Lower leg skin (tissue), 3 donors: ENCODE results near the gene ACACA.

ENCODE experiments used
- POLR2A ChIP-seq, 2 donors: fragments of 450-650 bp; IDR thresholded peaks; one replicate each; pipeline ENCODE4 v1.6.1; 2016 to 2017; ENCODE audit warnings: antibody characterized with exemption in 2 of 2, mild to moderate bottlenecking in 1 of 2, moderate library complexity in 1 of 2
- TF ChIP-seq, protein P1 (sequence below), 3 donors: fragments of 450-650 bp; IDR thresholded peaks; one replicate each; pipeline ENCODE4 v1.5.1; 2016; ENCODE audit warnings: antibody characterized with exemption in 3 of 3, mild to moderate bottlenecking in 3 of 3, moderate library complexity in 2 of 3

DNA sequence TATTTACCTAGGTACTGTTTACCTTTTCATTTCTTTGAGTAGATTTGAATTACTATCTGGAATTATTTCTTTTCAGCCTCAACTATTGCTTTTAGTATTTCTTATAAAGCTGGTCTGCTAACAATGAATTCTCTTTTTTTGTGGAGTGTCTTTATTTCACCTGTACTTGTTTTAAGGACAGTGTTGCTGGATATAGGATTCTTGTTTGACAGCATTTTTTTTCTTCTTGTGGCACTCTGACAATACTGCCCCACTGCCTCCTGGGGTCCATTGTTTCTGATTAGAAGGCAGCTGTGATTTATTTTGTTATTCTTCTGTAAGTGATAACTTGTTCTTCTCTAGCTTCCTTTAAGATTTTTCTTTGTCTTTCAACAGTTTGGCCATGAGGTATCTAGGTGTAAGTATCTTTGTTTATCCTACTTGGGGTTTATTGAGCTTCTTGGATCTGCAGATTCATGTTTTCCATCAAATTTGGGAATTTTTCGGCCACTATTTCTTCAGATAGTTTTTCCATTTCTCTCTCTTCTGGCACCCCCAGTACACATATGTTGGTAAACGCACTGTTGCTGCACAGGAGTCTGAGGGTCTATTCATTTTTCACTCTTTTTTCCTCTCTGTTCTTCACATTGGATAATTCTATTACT lies 327.4 kb downstream of the ACACA start:
- TF ChIP-seq, protein P1, sequence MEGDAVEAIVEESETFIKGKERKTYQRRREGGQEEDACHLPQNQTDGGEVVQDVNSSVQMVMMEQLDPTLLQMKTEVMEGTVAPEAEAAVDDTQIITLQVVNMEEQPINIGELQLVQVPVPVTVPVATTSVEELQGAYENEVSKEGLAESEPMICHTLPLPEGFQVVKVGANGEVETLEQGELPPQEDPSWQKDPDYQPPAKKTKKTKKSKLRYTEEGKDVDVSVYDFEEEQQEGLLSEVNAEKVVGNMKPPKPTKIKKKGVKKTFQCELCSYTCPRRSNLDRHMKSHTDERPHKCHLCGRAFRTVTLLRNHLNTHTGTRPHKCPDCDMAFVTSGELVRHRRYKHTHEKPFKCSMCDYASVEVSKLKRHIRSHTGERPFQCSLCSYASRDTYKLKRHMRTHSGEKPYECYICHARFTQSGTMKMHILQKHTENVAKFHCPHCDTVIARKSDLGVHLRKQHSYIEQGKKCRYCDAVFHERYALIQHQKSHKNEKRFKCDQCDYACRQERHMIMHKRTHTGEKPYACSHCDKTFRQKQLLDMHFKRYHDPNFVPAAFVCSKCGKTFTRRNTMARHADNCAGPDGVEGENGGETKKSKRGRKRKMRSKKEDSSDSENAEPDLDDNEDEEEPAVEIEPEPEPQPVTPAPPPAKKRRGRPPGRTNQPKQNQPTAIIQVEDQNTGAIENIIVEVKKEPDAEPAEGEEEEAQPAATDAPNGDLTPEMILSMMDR (IDR thresholded peaks at IDR 0.05) = no peak
- no peak for TF ChIP-seq POLR2A (IDR thresholded peaks at IDR 0.05)
